Bronchial epithelial cell (primary cell): ENCODE data around the gene IFT22. TPM values are rescaled to one million over a fixed set of nuclear protein-coding genes. Genes with fewer than 3 reads are reported as not detected.
"Not testable (repeated sequence)": the region's sequence is repeated elsewhere in the genome, so short reads cannot be mapped to it uniquely, and the experiment has no call there.

Experiments used
- DNase-seq: peaks from one replicate; pipeline ENCODE4 v3.0.0-alpha.2; 2010; ENCODE audit warnings: low read depth
- FAIRE-seq: peaks from 2 replicates; lab custom pipeline; 2011; peaks lifted over from hg19 to GRCh38; lab: Jason Lieb, UNC
- H3K27me3 ChIP-seq: 2 replicates; pipeline ENCODE4 v1.5.1; 2011; ENCODE audit warnings: low read length; ENCODE audit not compliant: control insufficient read depth, insufficient read depth
- H3K36me3 ChIP-seq: 2 replicates; pipeline ENCODE4 v1.5.1; 2011; ENCODE audit warnings: low read length; ENCODE audit not compliant: control insufficient read depth, insufficient read depth
- H3K4me3 ChIP-seq: 2 replicates; pipeline ENCODE4 v1.5.1; 2011; ENCODE audit warnings: mild to moderate bottlenecking, low read depth, low read length, control low read depth
- total RNA-seq: library from RNA; depleted of rRNA; stranded (reverse); fragments of >200 nt; gene quantifications from 2 replicates; pipeline ENCODE4 v1.2.1, GENCODE V29; 2014
- TF ChIP-seq, protein P1 (sequence below): IDR thresholded peaks from 2 replicates; pipeline ENCODE4 v1.5.1; 2011; ENCODE audit warnings: mild to moderate bottlenecking, moderate library complexity, low read length, control low read depth, inconsistent platforms; ENCODE audit not compliant: insufficient read depth, severe bottlenecking

IFT22 gene
- total RNA-seq, 1 donor from 2014 or later = 6.3 TPM

DNA sequence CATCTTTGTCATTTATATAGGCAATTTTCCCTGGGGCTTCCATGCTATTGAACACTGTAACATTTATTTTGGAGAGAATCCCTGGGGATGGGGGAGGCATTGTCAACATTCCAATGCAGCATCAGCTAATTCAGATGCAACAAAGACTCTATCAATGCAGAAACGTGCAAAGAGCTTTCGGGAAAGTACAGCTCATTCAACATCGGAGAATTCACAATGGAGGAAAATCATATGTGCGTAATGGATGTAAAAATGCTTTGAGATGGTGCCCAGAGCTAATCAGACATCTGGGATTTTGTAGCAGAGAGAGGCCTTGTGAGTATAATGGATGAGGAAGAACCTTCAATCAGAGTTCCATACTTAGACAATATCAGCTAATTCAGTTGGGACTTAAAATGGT, 48.4 kb downstream of the IFT22 start:
- FAIRE-seq = no peak
- TF ChIP-seq, protein P1, sequence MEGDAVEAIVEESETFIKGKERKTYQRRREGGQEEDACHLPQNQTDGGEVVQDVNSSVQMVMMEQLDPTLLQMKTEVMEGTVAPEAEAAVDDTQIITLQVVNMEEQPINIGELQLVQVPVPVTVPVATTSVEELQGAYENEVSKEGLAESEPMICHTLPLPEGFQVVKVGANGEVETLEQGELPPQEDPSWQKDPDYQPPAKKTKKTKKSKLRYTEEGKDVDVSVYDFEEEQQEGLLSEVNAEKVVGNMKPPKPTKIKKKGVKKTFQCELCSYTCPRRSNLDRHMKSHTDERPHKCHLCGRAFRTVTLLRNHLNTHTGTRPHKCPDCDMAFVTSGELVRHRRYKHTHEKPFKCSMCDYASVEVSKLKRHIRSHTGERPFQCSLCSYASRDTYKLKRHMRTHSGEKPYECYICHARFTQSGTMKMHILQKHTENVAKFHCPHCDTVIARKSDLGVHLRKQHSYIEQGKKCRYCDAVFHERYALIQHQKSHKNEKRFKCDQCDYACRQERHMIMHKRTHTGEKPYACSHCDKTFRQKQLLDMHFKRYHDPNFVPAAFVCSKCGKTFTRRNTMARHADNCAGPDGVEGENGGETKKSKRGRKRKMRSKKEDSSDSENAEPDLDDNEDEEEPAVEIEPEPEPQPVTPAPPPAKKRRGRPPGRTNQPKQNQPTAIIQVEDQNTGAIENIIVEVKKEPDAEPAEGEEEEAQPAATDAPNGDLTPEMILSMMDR = no peak
- Histone ChIP-seq H3K27me3 (peaks cover 1% of the 10 kb centered on the region), H3K4me3 (no peak overlapping the region), H3K36me3 (no peaks in the 10 kb centered on the region)
- no peak for DNase-seq

DNA sequence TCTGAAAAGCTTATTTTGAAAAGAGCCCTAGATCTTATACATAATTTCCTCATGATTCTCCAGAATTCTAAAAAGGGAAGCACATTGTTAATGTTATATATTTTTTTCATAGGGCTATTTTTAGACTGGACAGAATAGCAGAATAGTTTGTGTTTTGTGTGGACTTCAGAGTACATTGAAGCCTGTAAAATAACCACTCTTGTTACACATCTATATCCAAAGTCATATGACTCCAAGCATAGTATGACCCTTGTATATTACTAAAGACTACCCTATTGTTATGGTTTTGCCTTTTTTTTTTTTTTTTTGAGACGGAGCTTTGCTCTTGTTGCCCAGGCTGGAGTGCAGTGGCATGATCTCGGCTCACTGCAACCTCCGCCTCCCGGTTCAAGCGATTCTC, 50.6 kb downstream of the IFT22 start:
- Histone ChIP-seq H3K36me3 (no peaks in the 10 kb centered on the region), H3K4me3 (no peak overlapping the region), H3K27me3 (peaks cover 1% of the 10 kb centered on the region)
- DNase-seq = no peak
- TF ChIP-seq, protein P1 = no peak
- no peak for FAIRE-seq

DNA sequence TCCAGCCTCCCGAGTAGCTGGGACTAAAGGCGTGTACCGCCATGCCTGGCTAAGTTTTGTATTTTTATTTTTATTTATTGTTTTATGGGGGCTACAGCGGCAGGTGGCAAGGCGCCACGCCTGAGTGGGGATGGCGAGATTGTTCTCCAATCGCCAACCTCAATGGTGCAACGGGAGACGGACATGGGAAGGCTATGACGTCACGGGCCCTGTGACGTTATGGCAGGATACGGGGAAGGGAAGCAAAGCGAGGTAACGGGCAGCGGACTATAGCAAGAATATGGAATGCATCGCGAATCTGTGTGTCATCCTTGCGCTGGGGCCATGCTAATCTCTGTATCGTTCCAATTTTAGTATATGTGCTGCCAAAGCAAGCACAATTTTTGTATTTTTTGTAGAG, 51.9 kb downstream of the IFT22 start:
- peaks cover 1% of the 10 kb centered on the region for H3K27me3 ChIP-seq
- no peak overlapping the region for H3K4me3 ChIP-seq
- TF ChIP-seq, protein P1 = no peak
- no peak for FAIRE-seq
- DNase-seq = no peak
- no peaks in the 10 kb centered on the region for H3K36me3 ChIP-seq

DNA sequence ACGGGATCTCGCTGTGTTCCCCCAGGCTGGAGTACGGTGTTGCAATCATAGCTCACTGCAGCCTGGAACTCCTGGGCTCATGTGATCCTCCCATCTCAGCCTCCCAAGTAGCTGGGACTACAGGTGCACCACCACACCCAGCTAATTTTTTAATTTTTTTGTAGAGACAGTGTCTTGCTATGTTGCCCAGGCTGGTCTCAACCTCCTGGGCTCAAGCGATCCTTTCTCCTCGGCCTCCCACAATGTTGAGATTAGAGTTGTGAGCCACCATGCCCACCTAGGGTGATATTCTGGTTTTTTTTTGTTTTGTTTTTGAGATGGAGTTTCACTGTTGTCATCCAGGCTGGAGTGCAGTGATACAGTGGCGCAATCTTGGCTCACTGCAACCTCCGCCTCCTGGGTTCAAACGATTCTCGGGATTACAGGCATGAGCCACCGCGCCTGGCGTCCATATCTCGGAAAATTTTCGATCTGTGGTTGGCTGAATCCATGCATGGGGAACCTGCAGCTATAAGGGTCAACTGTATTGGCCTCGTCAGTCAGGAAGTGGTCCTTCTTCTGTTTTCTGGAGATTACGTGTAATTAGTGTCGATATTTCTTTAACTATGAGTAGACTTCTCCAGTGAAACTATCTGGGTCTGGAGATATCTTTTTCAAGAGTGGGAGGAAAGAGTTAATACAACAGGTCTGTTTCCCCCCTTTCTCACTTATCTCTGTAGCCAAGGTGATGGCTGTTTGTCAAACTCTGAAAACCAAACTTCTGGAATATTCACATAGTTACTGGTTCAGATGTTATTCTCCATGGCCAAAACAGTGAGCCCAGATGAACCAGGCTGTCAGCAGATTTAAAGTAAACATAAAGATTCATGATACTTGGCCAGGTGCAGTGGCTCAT, 55.7 kb downstream of the IFT22 start:
- H3K27me3 ChIP-seq = no peaks in the 10 kb centered on the region
- FAIRE-seq (no peak), DNase-seq (no peak)
- TF ChIP-seq, protein P1 = no peak
- H3K4me3 ChIP-seq = no peak overlapping the region
- H3K36me3 ChIP-seq = no peaks in the 10 kb centered on the region

DNA sequence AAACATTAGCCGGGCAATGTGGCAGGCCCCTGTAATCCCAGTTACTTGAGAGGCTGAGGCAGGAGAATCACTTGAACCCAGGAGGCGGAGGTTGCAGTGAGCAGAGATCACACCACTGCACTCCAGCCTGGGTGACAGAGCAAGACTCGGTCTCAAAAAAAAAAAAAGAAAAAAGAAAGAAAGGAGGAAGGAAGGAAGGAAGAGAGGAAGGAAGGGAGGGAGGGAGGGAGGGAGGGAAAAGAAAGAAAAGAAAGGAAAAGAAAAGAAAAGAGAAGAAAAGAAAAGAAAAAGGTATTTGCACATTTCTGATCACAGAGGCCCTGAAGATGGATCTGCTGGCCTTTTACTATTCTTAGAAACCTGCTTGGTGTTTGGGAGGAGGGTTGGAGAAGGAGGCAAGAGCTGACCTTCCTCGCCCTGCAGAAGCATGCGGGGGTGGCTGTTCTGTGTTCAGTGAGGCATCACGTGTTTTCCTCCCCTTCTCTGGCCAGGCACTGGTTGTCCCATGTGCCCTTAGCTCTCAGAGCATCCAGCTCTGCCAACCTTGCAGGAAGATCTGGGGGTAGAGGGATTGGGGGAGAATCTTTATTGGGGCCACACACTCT, 57.4 kb downstream of the IFT22 start:
- not testable (repeated sequence) for H3K4me3 ChIP-seq, H3K27me3 ChIP-seq, H3K36me3 ChIP-seq, FAIRE-seq, DNase-seq

Other genes starting within 250 kb of the IFT22 start
- gene TRIM56, start 236.3 kb downstream of the IFT22 start, total RNA-seq = 6.6 and 12.5 TPM in 2 replicates
- gene SERPINE1, start 194.7 kb downstream of the IFT22 start, total RNA-seq = 20.6 and 54.2 TPM in 2 replicates
- 176 and 192 TPM in 2 replicates for gene AP1S1, start 167.3 kb downstream of the IFT22 start, total RNA-seq
- gene VGF, start 156.2 kb downstream of the IFT22 start, total RNA-seq = not detected in 2 replicates
- gene NAT16, start 141.5 kb downstream of the IFT22 start, total RNA-seq = not detected in 2 replicates
- not detected in 2 replicates for gene MOGAT3, start 120.8 kb downstream of the IFT22 start, total RNA-seq
- 21.8 and 27.9 TPM in 2 replicates for gene PLOD3, start 104.2 kb downstream of the IFT22 start, total RNA-seq
- gene ZNHIT1, start 103.6 kb downstream of the IFT22 start, total RNA-seq = 66.9 and 72.7 TPM in 2 replicates
- gene CLDN15, start 84.0 kb downstream of the IFT22 start, total RNA-seq = 2.1 and 2.9 TPM in 2 replicates
- gene FIS1, start 76.7 kb downstream of the IFT22 start, total RNA-seq = 209 and 272 TPM in 2 replicates
- gene COL26A1, start 41.1 kb upstream of the IFT22 start, total RNA-seq = not detected in 2 replicates